GM12892 (cell line): ENCODE results near the gene DSCAML1.

Experiments used
- POLR2A ChIP-seq: IDR thresholded peaks from 2 replicates; pipeline ENCODE4 v1.6.1; 2011; ENCODE audit warnings: low read depth, low read length, control low read depth
- POLR2AphosphoS5 ChIP-seq: IDR thresholded peaks from 2 replicates; pipeline ENCODE4 v1.6.1; 2011; ENCODE audit warnings: low read depth, low read length, control low read depth
- TAF1 ChIP-seq: IDR thresholded peaks from 2 replicates; pipeline ENCODE4 v1.6.1; 2011; ENCODE audit warnings: low read depth, mild to moderate bottlenecking, control low read depth, low read length, borderline replicate concordance

GRCh38 chr11:117484156-117484555 is 312.9 kb downstream of the DSCAML1 start:
- TF ChIP-seq POLR2A (no peak), POLR2AphosphoS5 (no peak), TAF1 (no peak)
